ENCODE results near the gene GPRASP2. TPM values are rescaled to one million over a fixed set of nuclear protein-coding genes. Genes with fewer than 3 reads are reported as not detected.

The GPRASP2 gene
- total and polyA plus RNA-seq, 4 donors, result 2.4 to 23.9 (median 4.4) TPM

GRCh38 chrX:102712981-102713625 is 855 bp downstream of the GPRASP2 start:
- peak; percentile 61 for ATAC-seq (ENCODE audit: insufficient read depth, low FRiP score)
- H3K4me1 ChIP-seq (ENCODE audit: control insufficient read depth in 5 of 5, insufficient read depth in 5 of 5, low read length in 5 of 5), result no peaks in the 10 kb centered on the region
- 3 to 34% methylated on average over 16 to 23 of the region's 23 CpGs for WGBS, 2 donors
- peaks cover 0 to 2% (median 0%) of the 10 kb centered on the region in 4 donors for H3K36me3 ChIP-seq (ENCODE audit: control insufficient read depth in 4 of 4, insufficient read depth in 4 of 4, low read length in 4 of 4)
- TF ChIP-seq CTCF (IDR thresholded peaks at IDR 0.05; ENCODE audit: control extremely low read depth, extremely low read depth), result peak; percentile 23
- H3K27me3 ChIP-seq (ENCODE audit: control insufficient read depth in 3 of 3, insufficient read depth in 3 of 3, low read length in 2 of 3), result no peaks in the 10 kb centered on the region
- H3K9me3 ChIP-seq (ENCODE audit: control insufficient read depth in 4 of 4, insufficient read depth in 3 of 4, low read length in 3 of 4), result peaks cover 0 to 3% (median 0%) of the 10 kb centered on the region in 4 donors
- peak; percentile 81 to 86 (median 82) for DNase-seq
- peak overlapping the region; percentile 55 to 81 for H3K27ac ChIP-seq (ENCODE audit: low read depth in 1 of 2, low read length in 1 of 2)
- peak overlapping the region; percentile 76 to 95 for H3K9ac ChIP-seq (ENCODE audit: insufficient read depth in 1 of 2, low read length in 2 of 2)
- H3K4me3 ChIP-seq, result peak overlapping the region; percentile 57

- H3K36me3 ChIP-seq (ENCODE audit: control insufficient read depth in 4 of 4, insufficient read depth in 4 of 4, low read length in 4 of 4), result peaks cover 0 to 2% (median 0%) of the 10 kb centered on the region in 4 donors
- no peak overlapping the region for H3K9ac ChIP-seq (ENCODE audit: insufficient read depth in 1 of 2, low read length in 2 of 2)
- no peak overlapping the region for H3K4me3 ChIP-seq
- no peak for ATAC-seq (ENCODE audit: insufficient read depth, low FRiP score)
- no peak overlapping the region for H3K27ac ChIP-seq (ENCODE audit: low read depth in 1 of 2, low read length in 1 of 2)
- H3K27me3 ChIP-seq (ENCODE audit: control insufficient read depth in 3 of 3, insufficient read depth in 3 of 3, low read length in 2 of 3), result no peaks in the 10 kb centered on the region
- 74 to 97% methylated on average over 6 of the region's 6 CpGs for WGBS, 2 donors
- DNase-seq, result no peak
- TF ChIP-seq CTCF (IDR thresholded peaks at IDR 0.05; ENCODE audit: control extremely low read depth, extremely low read depth), result no peak
- H3K4me1 ChIP-seq (ENCODE audit: control insufficient read depth in 5 of 5, insufficient read depth in 5 of 5, low read length in 5 of 5), result no peaks in the 10 kb centered on the region
- H3K9me3 ChIP-seq (ENCODE audit: control insufficient read depth in 4 of 4, insufficient read depth in 3 of 4, low read length in 3 of 4), result peaks cover 0 to 3% (median 0%) of the 10 kb centered on the region in 4 donors
Observed at GRCh38 chrX:102714994-102715393, 2.7 kb downstream of the GPRASP2 start.

DNA sequence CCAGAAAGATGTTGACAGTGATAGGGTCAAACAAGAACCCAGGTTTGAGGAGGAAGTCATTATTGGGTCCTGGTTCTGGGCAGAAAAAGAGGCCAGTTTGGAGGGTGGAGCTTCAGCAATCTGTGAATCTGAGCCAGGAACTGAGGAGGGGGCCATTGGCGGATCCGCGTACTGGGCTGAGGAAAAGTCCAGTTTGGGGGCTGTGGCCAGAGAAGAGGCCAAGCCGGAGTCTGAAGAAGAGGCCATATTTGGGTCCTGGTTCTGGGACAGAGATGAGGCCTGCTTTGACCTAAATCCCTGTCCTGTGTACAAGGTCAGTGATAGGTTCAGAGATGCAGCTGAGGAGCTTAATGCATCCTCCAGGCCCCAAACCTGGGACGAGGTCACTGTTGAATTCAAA is 3.7 kb downstream of the GPRASP2 start:
- peaks cover 0 to 3% (median 0%) of the 10 kb centered on the region in 4 donors for H3K9me3 ChIP-seq (ENCODE audit: control insufficient read depth in 4 of 4, insufficient read depth in 3 of 4, low read length in 3 of 4)
- H3K27me3 ChIP-seq (ENCODE audit: control insufficient read depth in 3 of 3, insufficient read depth in 3 of 3, low read length in 2 of 3), result no peaks in the 10 kb centered on the region
- no peak for DNase-seq
- H3K36me3 ChIP-seq (ENCODE audit: control insufficient read depth in 4 of 4, insufficient read depth in 4 of 4, low read length in 4 of 4), result peaks cover 0 to 2% (median 0%) of the 10 kb centered on the region in 4 donors
- no peak overlapping the region for H3K27ac ChIP-seq (ENCODE audit: low read depth in 1 of 2, low read length in 1 of 2)
- H3K9ac ChIP-seq (ENCODE audit: insufficient read depth in 1 of 2, low read length in 2 of 2), result no peak overlapping the region
- no peak for ATAC-seq (ENCODE audit: insufficient read depth, low FRiP score)
- H3K4me3 ChIP-seq, result no peak overlapping the region
- no peaks in the 10 kb centered on the region for H3K4me1 ChIP-seq (ENCODE audit: control insufficient read depth in 5 of 5, insufficient read depth in 5 of 5, low read length in 5 of 5)
- TF ChIP-seq CTCF (IDR thresholded peaks at IDR 0.05; ENCODE audit: control extremely low read depth, extremely low read depth), result no peak
- WGBS, 2 donors, result 89 to 97% methylated on average over 5 of the region's 5 CpGs
